HepG2 (cell line): Measurements from ENCODE around the gene RGL1.

Experiments used
- ELF1 ChIP-seq: sonication (generic); formaldehyde crosslinking; IDR thresholded peaks from 2 replicates; pipeline ENCODE4 v1.4.0; 2020; ENCODE audit warnings: missing genetic modification reagents
- MAZ ChIP-seq, 2 experiments: sonication (generic) in 1 of 2; formaldehyde crosslinking in 1 of 2; IDR thresholded peaks; 2 replicates each; pipeline versions ENCODE4 v1.5.0 to v1.6.1; 2012 to 2020; ENCODE audit warnings: low read depth in 2 of 2, mild to moderate bottlenecking in 2 of 2, borderline replicate concordance in 1 of 2, improper control_type of control experiment in 1 of 2, low read length in 1 of 2, missing genetic modification reagents in 1 of 2, moderate library complexity in 1 of 2
- NFE2L1 ChIP-seq: sonication (generic); formaldehyde crosslinking; IDR thresholded peaks from 2 replicates; pipeline ENCODE4 v1.4.0; 2020; ENCODE audit warnings: missing genetic modification reagents, mild to moderate bottlenecking, borderline replicate concordance
- POLR2A ChIP-seq, 2 experiments: IDR thresholded peaks; 2 replicates each; pipeline ENCODE4 v1.6.1; 2011; ENCODE audit warnings: low read depth in 2 of 2, low read length in 2 of 2, mild to moderate bottlenecking in 1 of 2, moderate library complexity in 1 of 2; ENCODE audit not compliant: insufficient read depth in 1 of 2
- RAD21 ChIP-seq: fragments of 450-650 bp; formaldehyde crosslinking; IDR thresholded peaks from 2 replicates; pipeline ENCODE4 v1.5.0; 2020; ENCODE audit warnings: mild to moderate bottlenecking
- RXRA ChIP-seq: sonication (generic); formaldehyde crosslinking; IDR thresholded peaks from 2 replicates; pipeline ENCODE4 v1.5.1; 2020; ENCODE audit warnings: missing genetic modification reagents
- ZNF280D ChIP-seq: sonication (generic); formaldehyde crosslinking; IDR thresholded peaks from 2 replicates; pipeline ENCODE4 v1.5.1; 2020; ENCODE audit warnings: mild to moderate bottlenecking, missing genetic modification reagents
- ZNF451 ChIP-seq: sonication (generic); formaldehyde crosslinking; IDR thresholded peaks from 2 replicates; pipeline ENCODE4 v1.5.0; 2020; ENCODE audit warnings: mild to moderate bottlenecking, missing genetic modification reagents
- ZNF639 ChIP-seq: conservative IDR thresholded peaks from 2 replicates; pipeline ENCODE4 v1.6.1; 2018; ENCODE audit warnings: missing genetic modification reagents
- TF ChIP-seq, protein P1 (sequence below): sonication (generic); formaldehyde crosslinking; IDR thresholded peaks from 2 replicates; pipeline ENCODE4 v1.4.0; 2020; ENCODE audit warnings: missing genetic modification reagents
- TF ChIP-seq, protein P2 (sequence below): sonication (generic); formaldehyde crosslinking; IDR thresholded peaks from 2 replicates; pipeline ENCODE4 v1.4.0; 2020; ENCODE audit warnings: missing genetic modification reagents
- TF ChIP-seq, protein P3 (sequence below): sonication (generic); formaldehyde crosslinking; IDR thresholded peaks from 2 replicates; pipeline ENCODE4 v1.4.0; 2020; ENCODE audit warnings: low read depth, missing genetic modification reagents

- no peak for TF ChIP-seq ELF1 (CRISPR knock-in tag)
- no peak for TF ChIP-seq ZNF639
- TF ChIP-seq, protein P1, sequence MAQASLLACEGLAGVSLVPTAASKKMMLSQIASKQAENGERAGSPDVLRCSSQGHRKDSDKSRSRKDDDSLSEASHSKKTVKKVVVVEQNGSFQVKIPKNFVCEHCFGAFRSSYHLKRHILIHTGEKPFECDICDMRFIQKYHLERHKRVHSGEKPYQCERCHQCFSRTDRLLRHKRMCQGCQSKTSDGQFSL (CRISPR knock-in tag): no peak
- no peak for TF ChIP-seq POLR2A (IDR thresholded peaks at IDR 0.05; ENCODE audit: insufficient read depth in 1 of 2, low read depth in 2 of 2, low read length in 2 of 2)
- TF ChIP-seq RXRA (CRISPR knock-in tag): no peak
- no peak for TF ChIP-seq ZNF280D (CRISPR knock-in tag)
- no peak for TF ChIP-seq NFE2L1 (CRISPR knock-in tag)
- TF ChIP-seq MAZ (IDR thresholded peaks at IDR 0.05; ENCODE audit: borderline replicate concordance, low read depth, low read length): no peak
- TF ChIP-seq MAZ (CRISPR knock-in tag; IDR thresholded peaks at IDR 0.05; ENCODE audit: low read depth): no peak
- TF ChIP-seq RAD21 (CRISPR knock-in tag): no peak
- TF ChIP-seq, protein P2, sequence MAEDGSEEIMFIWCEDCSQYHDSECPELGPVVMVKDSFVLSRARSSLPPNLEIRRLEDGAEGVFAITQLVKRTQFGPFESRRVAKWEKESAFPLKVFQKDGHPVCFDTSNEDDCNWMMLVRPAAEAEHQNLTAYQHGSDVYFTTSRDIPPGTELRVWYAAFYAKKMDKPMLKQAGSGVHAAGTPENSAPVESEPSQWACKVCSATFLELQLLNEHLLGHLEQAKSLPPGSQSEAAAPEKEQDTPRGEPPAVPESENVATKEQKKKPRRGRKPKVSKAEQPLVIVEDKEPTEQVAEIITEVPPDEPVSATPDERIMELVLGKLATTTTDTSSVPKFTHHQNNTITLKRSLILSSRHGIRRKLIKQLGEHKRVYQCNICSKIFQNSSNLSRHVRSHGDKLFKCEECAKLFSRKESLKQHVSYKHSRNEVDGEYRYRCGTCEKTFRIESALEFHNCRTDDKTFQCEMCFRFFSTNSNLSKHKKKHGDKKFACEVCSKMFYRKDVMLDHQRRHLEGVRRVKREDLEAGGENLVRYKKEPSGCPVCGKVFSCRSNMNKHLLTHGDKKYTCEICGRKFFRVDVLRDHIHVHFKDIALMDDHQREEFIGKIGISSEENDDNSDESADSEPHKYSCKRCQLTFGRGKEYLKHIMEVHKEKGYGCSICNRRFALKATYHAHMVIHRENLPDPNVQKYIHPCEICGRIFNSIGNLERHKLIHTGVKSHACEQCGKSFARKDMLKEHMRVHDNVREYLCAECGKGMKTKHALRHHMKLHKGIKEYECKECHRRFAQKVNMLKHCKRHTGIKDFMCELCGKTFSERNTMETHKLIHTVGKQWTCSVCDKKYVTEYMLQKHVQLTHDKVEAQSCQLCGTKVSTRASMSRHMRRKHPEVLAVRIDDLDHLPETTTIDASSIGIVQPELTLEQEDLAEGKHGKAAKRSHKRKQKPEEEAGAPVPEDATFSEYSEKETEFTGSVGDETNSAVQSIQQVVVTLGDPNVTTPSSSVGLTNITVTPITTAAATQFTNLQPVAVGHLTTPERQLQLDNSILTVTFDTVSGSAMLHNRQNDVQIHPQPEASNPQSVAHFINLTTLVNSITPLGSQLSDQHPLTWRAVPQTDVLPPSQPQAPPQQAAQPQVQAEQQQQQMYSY (CRISPR knock-in tag): no peak
- TF ChIP-seq, protein P3, sequence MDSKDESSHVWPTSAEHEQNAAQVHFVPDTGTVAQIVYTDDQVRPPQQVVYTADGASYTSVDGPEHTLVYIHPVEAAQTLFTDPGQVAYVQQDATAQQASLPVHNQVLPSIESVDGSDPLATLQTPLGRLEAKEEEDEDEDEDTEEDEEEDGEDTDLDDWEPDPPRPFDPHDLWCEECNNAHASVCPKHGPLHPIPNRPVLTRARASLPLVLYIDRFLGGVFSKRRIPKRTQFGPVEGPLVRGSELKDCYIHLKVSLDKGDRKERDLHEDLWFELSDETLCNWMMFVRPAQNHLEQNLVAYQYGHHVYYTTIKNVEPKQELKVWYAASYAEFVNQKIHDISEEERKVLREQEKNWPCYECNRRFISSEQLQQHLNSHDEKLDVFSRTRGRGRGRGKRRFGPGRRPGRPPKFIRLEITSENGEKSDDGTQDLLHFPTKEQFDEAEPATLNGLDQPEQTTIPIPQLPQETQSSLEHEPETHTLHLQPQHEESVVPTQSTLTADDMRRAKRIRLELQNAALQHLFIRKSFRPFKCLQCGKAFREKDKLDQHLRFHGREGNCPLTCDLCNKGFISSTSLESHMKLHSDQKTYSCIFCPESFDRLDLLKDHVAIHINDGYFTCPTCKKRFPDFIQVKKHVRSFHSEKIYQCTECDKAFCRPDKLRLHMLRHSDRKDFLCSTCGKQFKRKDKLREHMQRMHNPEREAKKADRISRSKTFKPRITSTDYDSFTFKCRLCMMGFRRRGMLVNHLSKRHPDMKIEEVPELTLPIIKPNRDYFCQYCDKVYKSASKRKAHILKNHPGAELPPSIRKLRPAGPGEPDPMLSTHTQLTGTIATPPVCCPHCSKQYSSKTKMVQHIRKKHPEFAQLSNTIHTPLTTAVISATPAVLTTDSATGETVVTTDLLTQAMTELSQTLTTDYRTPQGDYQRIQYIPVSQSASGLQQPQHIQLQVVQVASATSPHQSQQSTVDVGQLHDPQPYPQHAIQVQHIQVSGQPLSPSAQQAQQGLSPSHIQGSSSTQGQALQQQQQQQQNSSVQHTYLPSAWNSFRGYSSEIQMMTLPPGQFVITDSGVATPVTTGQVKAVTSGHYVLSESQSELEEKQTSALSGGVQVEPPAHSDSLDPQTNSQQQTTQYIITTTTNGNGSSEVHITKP: no peak
- no peak for TF ChIP-seq ZNF451
These were observed 8.0 kb downstream of the RGL1 start for GRCh38 chr1:183812686-183813569.
